SU-DHL-6 (cell line): ENCODE results near the gene ARHGEF28.

Source experiments
- EZH2phosphoT487 ChIP-seq: fragments of 200-600 bp; sonication (generic), shearing (Covaris generic); conservative IDR thresholded peaks from 2 replicates; pipeline ENCODE4 v1.6.1; 2018; ENCODE audit warnings: mild to moderate bottlenecking, antibody characterized with exemption, low read length, moderate library complexity, mixed read lengths
- TF ChIP-seq, protein P1 (sequence below): fragments of 200-600 bp; sonication (generic); IDR thresholded peaks from one replicate; pipeline ENCODE4 v1.5.1; 2017; ENCODE audit warnings: antibody characterized with exemption, mild to moderate bottlenecking, low read length, moderate library complexity; ENCODE audit not compliant: insufficient read depth, poor library complexity, severe bottlenecking

- TF ChIP-seq, protein P1, sequence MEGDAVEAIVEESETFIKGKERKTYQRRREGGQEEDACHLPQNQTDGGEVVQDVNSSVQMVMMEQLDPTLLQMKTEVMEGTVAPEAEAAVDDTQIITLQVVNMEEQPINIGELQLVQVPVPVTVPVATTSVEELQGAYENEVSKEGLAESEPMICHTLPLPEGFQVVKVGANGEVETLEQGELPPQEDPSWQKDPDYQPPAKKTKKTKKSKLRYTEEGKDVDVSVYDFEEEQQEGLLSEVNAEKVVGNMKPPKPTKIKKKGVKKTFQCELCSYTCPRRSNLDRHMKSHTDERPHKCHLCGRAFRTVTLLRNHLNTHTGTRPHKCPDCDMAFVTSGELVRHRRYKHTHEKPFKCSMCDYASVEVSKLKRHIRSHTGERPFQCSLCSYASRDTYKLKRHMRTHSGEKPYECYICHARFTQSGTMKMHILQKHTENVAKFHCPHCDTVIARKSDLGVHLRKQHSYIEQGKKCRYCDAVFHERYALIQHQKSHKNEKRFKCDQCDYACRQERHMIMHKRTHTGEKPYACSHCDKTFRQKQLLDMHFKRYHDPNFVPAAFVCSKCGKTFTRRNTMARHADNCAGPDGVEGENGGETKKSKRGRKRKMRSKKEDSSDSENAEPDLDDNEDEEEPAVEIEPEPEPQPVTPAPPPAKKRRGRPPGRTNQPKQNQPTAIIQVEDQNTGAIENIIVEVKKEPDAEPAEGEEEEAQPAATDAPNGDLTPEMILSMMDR = no peak
- TF ChIP-seq EZH2phosphoT487 = no peak
These were observed 270.7 kb downstream of the ARHGEF28 start for GRCh38 chr5:73896668-73897067.
